ENCODE data around the gene PGM2.

Gene PGM2

DNA sequence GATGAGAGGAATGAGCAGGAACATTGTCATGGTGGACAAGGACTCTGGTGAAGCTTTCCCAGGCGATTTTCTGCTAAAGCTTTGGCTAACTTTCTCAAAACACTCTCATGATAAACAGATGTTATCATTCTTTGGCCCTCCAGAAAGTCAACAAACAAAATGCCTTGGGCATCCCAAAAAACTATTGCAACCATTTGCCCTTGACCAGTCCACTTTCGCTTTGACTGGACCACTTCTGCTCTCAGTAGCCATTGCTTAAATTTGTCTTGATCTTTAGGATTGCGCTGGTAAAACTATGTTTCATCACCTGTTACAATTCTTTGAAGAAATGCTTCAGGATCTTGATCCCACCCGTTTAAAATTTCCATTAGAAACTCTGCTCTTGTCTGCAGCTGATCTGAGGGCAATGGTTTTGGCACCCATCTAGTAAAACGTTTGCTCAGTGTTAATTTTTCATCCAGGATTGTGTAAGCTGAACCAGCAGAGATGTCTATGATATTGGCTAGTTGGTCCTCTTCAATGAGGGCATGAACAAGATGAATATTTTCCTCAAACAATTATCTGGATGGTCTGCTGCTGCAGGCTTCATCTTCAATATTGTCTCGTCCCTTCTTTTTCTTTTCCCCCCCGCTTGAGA, 79.2 kb downstream of the PGM2 start:
- TF ChIP-seq, protein P1, sequence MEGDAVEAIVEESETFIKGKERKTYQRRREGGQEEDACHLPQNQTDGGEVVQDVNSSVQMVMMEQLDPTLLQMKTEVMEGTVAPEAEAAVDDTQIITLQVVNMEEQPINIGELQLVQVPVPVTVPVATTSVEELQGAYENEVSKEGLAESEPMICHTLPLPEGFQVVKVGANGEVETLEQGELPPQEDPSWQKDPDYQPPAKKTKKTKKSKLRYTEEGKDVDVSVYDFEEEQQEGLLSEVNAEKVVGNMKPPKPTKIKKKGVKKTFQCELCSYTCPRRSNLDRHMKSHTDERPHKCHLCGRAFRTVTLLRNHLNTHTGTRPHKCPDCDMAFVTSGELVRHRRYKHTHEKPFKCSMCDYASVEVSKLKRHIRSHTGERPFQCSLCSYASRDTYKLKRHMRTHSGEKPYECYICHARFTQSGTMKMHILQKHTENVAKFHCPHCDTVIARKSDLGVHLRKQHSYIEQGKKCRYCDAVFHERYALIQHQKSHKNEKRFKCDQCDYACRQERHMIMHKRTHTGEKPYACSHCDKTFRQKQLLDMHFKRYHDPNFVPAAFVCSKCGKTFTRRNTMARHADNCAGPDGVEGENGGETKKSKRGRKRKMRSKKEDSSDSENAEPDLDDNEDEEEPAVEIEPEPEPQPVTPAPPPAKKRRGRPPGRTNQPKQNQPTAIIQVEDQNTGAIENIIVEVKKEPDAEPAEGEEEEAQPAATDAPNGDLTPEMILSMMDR (IDR thresholded peaks at IDR 0.05; ENCODE audit: low read length), result no peak
- TF ChIP-seq EZH2 (IDR thresholded peaks at IDR 0.05; ENCODE audit: borderline replicate concordance, low read length), result no peak
- H4K20me1 ChIP-seq (ENCODE audit: insufficient read depth, low read length), result no peaks in the 10 kb centered on the region
- H3K27me3 ChIP-seq (ENCODE audit: insufficient read depth, low read length), result no peaks in the 10 kb centered on the region
- H3K9me2 ChIP-seq (ENCODE audit: low read depth, low read length), result no peaks in the 10 kb centered on the region
- H3K4me3 ChIP-seq (ENCODE audit: low read depth, low read length, poor library complexity, severe bottlenecking), result no peak overlapping the region
- H3F3A ChIP-seq (ENCODE audit: insufficient read depth, low read length), result no peaks in the 10 kb centered on the region
- no peak overlapping the region for H3K4me2 ChIP-seq (ENCODE audit: low read length)
- H2AFZ ChIP-seq (ENCODE audit: low read length), result no peak overlapping the region
- peaks cover 45% of the 10 kb centered on the region for H3K36me3 ChIP-seq (ENCODE audit: insufficient read depth, low read length)
- H3K9ac ChIP-seq (ENCODE audit: low read length), result no peak overlapping the region
- peaks cover 26% of the 10 kb centered on the region for H3K79me2 ChIP-seq (ENCODE audit: insufficient read depth, low read length)
- no peaks in the 10 kb centered on the region for H3K4me1 ChIP-seq (ENCODE audit: insufficient read depth, low read length, severe bottlenecking)
- H3K9me3 ChIP-seq (ENCODE audit: low read length), result no peaks in the 10 kb centered on the region
- no peak overlapping the region for H3K27ac ChIP-seq (ENCODE audit: low read depth, low read length, poor library complexity, severe bottlenecking)

DNA sequence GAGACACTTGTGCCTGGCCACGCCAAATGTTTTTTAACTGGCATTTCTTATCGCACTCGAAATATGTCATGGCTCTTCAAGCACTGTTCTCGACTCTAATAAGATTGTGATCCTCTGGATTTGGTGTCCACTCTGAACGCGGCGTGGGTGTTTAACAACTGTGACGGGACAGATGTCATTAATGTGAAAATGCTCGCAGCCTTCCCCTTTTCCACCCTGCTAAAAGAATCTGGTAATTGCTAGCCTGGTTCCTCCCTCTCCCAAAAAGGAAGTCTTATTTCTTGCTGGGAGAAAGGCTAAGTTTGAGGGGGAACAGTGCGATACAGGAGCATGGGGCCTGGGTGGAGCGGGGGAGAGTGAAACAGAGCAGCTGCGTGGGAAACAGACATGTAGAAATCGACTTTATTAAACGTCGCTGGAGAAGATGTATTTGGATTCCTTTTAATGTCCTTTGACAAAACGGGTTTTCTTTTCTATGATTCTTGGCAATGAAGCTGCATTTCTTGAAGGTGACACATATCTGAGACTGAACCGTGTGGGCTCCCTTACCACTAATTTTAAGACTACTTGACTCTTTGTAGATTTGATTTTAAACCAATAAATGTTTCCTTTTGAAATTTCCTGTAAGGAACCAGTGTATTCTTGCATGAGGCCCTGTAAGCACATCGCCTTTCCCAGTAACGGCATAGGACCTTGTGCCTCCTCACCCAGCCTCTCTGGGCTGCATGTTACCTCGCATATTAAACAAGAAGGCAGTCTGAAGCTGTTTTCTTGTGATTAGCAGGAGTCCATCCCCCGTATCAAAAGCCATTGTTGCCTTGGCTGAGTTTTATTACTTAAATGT, 82.2 kb downstream of the PGM2 start:
- no peaks in the 10 kb centered on the region for H3K9me2 ChIP-seq (ENCODE audit: low read depth, low read length)
- H4K20me1 ChIP-seq (ENCODE audit: insufficient read depth, low read length), result no peaks in the 10 kb centered on the region
- H3K9me3 ChIP-seq (ENCODE audit: low read length), result no peaks in the 10 kb centered on the region
- TF ChIP-seq EZH2 (IDR thresholded peaks at IDR 0.05; ENCODE audit: borderline replicate concordance, low read length), result no peak
- TF ChIP-seq, protein P1 (IDR thresholded peaks at IDR 0.05; ENCODE audit: low read length), result no peak
- H2AFZ ChIP-seq (ENCODE audit: low read length), result no peak overlapping the region
- no peak overlapping the region for H3K4me2 ChIP-seq (ENCODE audit: low read length)
- H3K4me1 ChIP-seq (ENCODE audit: insufficient read depth, low read length, severe bottlenecking), result no peaks in the 10 kb centered on the region
- H3K36me3 ChIP-seq (ENCODE audit: insufficient read depth, low read length), result peaks cover 29% of the 10 kb centered on the region
- no peaks in the 10 kb centered on the region for H3K27me3 ChIP-seq (ENCODE audit: insufficient read depth, low read length)
- H3F3A ChIP-seq (ENCODE audit: insufficient read depth, low read length), result no peaks in the 10 kb centered on the region
- H3K4me3 ChIP-seq (ENCODE audit: low read depth, low read length, poor library complexity, severe bottlenecking), result no peak overlapping the region
- no peak overlapping the region for H3K9ac ChIP-seq (ENCODE audit: low read length)
- no peak overlapping the region for H3K27ac ChIP-seq (ENCODE audit: low read depth, low read length, poor library complexity, severe bottlenecking)
- H3K79me2 ChIP-seq (ENCODE audit: insufficient read depth, low read length), result peaks cover 26% of the 10 kb centered on the region

DNA sequence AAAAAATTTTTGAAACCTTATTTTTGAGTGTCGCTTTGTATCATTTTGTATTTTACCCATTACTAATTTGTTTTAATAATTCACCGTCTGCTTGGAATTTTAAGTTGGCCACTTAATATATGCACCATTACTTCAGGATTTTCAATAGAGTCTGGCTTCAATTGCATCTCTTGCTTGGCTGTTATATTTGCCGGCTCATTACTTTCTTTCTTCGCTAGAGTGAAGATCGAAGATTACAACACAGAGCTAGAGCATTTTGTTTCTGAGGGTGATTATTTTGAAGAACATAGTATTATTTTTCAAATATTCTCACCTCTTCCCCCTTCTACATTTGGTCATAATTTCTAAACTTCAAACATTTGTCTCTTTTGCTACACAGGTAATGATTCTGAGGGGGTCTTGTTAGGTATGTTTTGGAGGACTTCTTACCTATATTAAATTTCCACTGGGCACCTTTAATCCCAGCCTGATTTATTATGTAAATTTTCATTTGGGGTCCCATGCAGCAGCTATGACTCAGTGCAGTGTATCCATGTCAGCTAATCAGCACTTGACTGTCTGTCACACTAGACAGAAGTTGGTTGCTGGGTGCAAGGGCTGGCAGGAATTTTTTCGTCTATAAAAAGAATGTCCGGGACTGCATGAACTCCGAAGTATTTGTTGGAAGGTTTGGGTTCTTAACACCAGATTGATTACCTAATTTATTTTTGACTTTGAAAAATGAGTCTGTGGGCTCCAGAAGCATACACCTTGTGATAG, 83.0 kb downstream of the PGM2 start:
- no peak overlapping the region for H3K9ac ChIP-seq (ENCODE audit: low read length)
- H3K79me2 ChIP-seq (ENCODE audit: insufficient read depth, low read length), result peaks cover 24% of the 10 kb centered on the region
- H3K4me1 ChIP-seq (ENCODE audit: insufficient read depth, low read length, severe bottlenecking), result no peaks in the 10 kb centered on the region
- H2AFZ ChIP-seq (ENCODE audit: low read length), result no peak overlapping the region
- no peaks in the 10 kb centered on the region for H4K20me1 ChIP-seq (ENCODE audit: insufficient read depth, low read length)
- H3K4me3 ChIP-seq (ENCODE audit: low read depth, low read length, poor library complexity, severe bottlenecking), result no peak overlapping the region
- TF ChIP-seq EZH2 (IDR thresholded peaks at IDR 0.05; ENCODE audit: borderline replicate concordance, low read length), result no peak
- TF ChIP-seq, protein P1 (IDR thresholded peaks at IDR 0.05; ENCODE audit: low read length), result no peak
- H3K27ac ChIP-seq (ENCODE audit: low read depth, low read length, poor library complexity, severe bottlenecking), result no peak overlapping the region
- no peak overlapping the region for H3K4me2 ChIP-seq (ENCODE audit: low read length)
- H3F3A ChIP-seq (ENCODE audit: insufficient read depth, low read length), result no peaks in the 10 kb centered on the region
- H3K36me3 ChIP-seq (ENCODE audit: insufficient read depth, low read length), result peaks cover 22% of the 10 kb centered on the region
- no peaks in the 10 kb centered on the region for H3K9me3 ChIP-seq (ENCODE audit: low read length)
- no peaks in the 10 kb centered on the region for H3K9me2 ChIP-seq (ENCODE audit: low read depth, low read length)
- H3K27me3 ChIP-seq (ENCODE audit: insufficient read depth, low read length), result no peaks in the 10 kb centered on the region

Measured in OCI-LY1 (cell line).